Endometrium (tissue), 2 donors: ENCODE results near the gene VASP.

ENCODE experiments used
- FAIRE-seq: peaks from 2 replicates; lab custom pipeline; 2012; peaks lifted over from hg19 to GRCh38; lab: Jason Lieb, UNC
- donor health status: control.
- donor health status: control.

The VASP gene

DNA sequence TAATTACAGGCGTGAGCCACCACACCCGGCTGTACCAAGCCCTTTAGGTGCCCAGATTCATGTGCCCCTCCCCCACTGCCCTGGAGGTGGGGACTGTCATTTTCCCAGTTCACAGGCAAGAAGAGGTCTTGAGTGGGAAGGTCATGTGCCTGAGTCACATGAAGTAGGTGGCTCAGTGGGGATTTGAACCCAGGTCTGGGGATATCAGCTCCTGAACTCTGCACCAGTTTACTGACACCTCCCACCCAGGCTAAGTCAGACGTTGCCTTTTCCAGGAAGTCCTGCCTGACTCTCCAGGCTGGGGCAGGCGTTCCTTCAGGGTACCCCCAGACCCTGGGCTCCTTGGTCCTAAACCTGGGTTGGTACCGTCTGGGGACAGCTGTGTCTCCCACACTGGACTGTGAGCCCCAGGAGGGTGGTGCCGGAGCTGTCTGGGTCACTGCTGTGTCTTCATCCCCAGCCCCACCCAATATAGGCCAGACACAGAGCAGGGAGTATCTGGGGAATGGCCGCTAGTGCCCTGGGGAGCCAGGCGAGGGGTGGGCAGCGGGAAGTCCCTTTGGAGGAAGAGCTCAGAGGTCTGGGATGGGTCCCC is 8.6 kb downstream of the VASP start:
- no peak for FAIRE-seq

DNA sequence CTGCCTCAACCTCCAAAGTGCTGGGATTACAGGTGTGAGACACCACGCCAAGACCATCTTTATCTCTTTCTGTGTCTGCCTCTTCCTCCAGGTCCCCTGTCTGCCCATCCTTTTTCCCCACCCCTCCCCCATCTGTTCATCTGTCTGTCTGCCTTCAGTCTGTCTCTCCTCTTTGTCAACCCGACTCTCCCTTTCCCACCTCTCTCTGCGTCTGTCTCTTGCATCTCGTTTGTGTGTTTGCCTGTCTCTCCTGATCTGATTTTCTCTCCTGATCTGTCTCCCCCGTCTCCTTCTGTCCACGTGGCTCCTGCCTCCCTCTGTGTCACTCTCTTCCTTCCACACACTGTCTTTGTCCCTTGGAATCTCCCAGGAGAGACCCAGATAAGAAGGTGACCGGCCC is 10.0 kb downstream of the VASP start:
- FAIRE-seq = no peak

DNA sequence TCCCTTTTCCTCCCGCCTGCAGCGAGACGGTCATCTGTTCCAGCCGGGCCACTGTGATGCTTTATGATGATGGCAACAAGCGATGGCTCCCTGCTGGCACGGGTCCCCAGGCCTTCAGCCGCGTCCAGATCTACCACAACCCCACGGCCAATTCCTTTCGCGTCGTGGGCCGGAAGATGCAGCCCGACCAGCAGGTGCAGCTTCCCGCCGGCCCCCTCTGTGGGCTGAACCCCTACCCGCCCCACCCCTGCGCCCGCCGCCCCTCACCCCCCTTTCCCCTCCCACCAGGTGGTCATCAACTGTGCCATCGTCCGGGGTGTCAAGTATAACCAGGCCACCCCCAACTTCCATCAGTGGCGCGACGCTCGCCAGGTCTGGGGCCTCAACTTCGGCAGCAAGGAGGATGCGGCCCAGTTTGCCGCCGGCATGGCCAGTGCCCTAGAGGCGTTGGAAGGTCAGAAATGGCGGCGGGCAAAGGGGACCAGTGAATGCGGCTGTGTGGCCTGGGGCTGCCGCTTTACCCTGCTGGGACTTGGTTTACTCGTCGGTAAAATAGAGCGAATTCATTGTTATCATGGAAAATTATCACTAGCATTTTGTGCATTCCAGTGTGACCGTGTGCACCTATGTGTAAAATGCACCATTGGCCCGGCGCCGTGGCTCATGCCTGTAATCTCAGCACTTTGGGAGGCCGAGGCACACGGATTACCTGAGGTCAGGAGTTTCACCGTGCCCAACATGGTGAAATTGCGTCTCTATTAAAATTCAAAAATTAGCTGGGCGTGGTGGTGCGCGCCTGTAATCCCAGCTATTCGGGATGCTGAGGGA is 10.6 kb downstream of the VASP start:
- no peak for FAIRE-seq

DNA sequence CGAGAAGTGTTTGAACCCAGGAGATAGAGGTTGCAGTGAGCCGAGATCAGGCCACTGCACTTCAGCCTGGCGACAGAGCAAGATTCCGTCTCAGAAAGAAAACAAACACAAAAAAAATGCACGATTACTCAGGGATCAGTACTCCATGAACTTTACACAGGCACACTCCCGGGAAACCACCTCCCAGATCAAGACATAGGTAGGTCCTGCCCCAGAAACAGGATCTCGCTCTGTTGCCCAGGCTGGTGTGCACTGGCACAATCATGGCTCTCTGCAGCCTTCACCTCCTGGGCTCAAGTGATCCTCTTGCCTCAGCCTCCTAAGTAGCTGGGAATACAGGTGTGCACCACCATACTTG is 11.2 kb downstream of the VASP start:
- no peak for FAIRE-seq

DNA sequence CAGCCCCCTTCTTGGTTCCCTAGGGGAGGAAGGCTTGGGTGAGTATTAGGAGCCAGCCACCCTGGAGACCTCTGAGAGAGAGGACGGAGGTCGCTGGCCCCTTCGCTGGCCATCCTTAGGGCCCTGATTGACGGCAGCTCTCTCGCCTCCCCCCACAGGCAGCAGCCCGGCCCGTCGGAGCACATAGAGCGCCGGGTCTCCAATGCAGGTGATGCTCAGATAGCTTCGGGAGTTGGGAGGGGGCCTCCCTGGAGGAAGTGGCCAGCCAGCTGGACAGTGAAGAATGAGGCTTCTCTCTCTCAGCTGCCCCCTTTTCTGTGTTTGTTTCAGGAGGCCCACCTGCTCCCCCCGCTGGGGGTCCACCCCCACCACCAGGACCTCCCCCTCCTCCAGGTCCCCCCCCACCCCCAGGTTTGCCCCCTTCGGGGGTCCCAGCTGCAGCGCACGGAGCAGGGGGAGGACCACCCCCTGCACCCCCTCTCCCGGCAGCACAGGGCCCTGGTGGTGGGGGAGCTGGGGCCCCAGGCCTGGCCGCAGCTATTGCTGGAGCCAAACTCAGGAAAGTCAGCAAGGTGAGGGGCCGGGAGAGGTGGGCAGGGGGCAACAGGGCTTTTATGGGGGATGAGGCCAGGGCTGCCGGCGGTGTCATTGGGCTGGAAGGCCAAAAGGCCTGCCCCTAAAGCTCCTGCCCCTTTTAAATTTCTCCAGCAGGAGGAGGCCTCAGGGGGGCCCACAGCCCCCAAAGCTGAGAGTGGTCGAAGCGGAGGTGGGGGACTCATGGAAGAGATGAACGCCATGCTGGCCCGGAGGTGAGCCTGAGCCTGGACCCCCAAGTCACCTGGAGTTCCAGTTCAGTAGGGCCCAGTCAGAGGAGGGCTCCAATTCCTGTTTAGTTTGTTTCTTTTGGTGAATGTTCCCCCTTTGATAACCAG is 15.0 kb downstream of the VASP start:
- FAIRE-seq = no peak

DNA sequence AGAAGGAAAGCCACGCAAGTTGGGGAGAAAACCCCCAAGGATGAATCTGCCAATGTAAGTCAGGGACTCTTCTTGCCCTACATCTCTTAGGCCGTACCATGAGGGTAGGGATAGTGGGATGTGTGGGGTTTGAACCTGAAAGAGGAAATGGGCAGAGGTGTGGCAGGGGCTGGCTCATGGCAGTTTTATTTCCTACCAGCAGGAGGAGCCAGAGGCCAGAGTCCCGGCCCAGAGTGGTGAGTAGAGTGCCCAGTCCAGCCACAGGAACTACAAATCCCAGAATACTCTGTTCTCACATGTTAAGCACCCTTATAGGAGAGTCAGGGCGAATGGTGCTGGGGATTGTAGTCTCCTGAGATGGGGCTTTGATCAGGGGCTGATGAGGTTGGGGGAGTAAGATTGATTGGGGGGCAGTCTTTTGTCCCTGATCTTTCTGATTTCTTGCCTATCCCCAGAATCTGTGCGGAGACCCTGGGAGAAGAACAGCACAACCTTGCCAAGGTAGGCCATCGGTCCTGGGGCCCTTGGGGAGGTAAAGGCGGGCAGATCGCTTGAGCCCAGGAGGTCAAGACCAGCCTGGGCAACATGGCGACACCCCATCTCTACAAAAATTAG is 16.5 kb downstream of the VASP start:
- FAIRE-seq = peak; percentile 68

DNA sequence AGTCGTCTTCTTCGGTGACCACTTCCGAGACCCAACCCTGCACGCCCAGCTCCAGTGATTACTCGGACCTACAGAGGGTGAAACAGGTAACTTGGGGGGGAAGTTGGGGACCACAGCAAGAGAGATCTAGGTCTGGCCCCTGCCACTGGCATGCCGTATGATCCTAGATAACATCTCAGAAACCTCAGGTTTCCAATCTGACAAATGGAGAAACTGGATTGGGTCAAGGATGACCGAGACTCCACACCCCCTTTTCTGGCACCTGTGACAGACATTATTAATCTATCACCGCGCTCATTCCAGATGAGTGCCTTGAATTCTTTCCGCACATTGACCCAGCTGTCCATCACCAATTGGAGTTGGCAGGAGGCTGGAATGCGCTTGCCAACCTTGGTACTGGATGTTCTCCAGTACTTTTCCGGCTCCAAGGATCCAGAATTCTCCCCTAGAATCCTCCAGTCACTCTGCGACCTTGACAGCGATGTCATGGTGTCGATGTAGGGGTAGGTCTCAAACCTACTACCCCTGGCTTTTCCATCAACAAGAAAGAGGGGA is 17.4 kb downstream of the VASP start:
- no peak for FAIRE-seq

DNA sequence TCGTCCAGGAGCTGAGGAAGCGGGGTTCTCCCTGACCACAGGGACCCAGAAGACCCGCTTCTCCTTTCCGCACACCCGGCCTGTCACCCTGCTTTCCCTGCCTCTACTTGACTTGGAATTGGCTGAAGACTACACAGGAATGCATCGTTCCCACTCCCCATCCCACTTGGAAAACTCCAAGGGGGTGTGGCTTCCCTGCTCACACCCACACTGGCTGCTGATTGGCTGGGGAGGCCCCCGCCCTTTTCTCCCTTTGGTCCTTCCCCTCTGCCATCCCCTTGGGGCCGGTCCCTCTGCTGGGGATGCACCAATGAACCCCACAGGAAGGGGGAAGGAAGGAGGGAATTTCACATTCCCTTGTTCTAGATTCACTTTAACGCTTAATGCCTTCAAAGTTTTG is 18.9 kb downstream of the VASP start:
- FAIRE-seq = no peak

DNA sequence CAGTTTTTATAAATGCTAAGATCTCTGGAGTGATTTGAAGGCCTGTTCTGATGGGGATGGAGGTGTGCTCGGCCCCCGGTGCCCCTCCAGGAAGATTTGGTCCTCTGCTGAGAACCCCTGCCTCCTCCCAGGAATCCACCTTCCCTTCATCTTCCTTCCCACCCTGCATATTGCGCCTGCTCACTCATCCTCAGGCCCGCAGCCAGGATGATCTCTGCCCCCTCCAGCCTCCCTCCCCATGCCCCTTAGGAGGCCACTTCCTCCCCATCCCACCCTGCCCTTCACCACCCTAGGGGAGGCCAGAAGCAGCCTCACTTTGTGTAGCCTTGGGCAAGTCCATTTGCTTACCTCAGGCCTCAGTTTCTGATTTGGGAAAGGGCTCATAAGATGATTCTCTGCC is 19.7 kb downstream of the VASP start:
- no peak for FAIRE-seq

DNA sequence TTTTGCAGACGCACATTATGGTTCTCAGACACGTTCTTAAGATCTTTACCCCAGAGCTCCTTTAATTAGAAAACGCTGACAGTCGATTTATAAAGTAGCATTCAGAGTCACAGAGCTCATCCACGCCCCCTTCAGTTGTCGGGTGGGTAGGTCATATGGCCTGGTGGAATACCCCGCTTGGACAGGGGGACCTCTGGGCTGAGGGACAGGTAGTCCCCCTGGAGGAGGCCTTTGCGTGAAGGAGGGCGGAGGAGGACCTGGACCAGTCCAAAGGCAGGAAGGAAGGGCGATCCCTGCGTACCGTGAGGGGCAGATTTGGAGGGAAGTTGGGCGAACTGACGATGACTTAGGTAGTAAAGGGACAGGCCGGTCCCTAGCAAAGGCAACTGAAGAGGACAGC is 20.5 kb downstream of the VASP start:
- FAIRE-seq = no peak

DNA sequence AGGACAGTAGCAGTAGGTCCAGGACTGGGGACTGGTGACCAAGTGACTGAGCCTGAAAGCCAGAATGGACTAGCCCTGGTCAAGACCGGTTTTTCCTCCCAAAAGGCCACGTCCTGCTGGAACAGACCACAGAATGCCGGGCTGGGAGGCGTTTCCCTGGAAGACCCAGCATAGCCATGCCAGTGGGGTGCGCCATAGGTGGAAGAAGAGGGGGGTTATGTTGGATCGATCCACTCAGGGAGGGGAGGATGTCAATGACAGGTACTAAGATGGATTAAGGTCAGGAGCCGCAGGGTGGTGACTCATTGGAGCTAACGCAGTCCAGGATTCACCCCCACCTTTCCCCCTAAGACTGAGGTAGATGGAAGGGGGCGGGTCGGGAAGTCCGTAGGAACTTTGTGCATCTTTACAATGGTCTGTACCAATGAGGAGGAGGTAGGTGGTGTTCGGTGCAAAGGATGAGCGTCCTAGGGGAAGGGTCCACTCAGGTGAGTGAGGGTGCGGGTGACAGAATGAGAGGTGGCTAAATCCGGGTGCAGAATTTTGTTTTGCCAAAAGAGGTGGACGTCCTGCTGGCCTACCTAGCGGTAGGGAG is 21.0 kb downstream of the VASP start:
- no peak for FAIRE-seq

DNA sequence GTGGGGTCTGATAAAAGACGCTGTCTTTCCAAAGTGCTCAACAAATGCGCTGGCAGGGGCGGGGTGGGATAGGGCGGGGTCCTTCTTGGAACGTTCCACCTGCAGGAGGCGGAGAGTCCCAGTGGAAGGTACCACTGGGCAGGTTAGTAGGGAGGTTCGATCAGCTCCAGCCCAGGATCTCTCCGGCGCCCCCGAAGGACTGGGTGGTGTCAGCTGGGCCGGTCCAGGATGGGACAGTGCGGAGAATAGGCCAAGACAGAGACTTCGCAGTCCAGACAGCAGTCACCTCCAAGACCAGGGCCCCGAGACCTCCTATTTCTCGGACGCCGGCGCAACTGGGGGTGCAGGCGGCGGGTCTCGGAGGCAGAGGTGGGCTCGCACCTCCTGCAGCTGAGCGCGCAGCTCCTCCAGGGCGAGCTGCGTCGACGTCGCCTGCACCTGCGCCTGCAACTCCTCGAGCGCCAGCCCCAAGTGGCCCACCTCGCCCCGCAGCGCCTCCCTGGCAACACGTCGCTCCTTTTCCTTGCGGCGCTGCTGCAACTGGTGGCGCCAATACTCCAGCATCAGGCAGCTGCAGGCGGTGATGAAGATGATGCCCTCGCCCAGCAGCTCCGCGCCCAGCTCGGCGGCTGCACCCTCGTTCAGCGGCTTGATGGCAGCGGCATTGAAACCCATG is 21.6 kb downstream of the VASP start:
- FAIRE-seq = no peak

DNA sequence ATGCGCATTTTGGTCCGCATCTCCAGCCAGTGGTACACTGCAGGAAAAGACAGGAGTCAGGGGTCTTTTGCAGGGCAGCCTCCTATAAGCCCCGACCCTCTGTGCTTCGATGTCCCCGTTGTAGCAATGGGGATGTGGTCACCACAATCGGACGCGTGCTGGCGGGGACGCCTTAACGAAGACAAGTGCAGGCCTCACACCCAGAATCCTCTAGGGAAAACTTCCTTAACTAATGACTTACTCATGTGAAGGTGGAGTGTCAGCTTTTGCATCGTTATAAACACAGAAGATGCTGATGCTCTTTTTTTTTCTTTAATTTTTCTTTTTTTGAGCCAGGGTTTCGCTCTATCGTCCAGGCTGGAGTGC is 22.1 kb downstream of the VASP start:
- no peak for FAIRE-seq

DNA sequence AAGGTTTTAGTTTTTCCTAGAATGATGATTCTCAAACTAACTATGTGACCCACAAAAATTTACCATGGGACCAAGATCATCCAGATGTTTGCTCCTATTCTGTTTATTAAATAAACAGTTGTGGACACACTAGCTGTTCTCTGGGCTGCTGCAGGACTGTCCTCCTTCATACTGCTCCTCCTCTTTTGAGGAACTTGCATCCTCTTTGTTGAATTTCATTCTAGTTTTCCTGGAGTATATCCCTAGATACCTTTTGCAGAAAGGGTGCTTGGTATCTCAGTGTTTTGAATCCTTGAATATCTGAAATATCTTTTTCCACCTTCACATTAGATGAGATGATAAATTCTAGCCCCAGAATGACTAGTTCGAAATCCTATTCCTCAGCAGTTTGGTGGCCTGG is 24.1 kb downstream of the VASP start:
- no peak for FAIRE-seq

DNA sequence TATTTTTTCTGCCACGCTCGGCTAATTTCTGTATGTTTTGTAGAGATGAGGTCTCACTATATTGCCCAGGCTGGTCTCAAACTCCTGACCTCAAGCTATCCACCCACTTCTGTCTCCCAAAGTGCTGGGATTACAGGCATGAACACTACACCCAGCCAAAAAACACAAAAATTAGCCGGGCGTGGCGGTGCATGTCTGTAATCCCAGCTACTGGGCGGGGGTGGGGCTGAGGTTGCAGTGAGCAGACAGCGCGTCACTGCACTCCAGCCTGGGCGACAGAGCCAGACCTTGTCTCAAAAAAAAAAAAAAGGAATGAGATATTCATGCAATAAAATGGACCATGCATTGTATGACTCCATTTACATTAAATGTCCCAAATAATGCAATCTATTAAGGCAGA is 32.2 kb downstream of the VASP start:
- no peak for FAIRE-seq

DNA sequence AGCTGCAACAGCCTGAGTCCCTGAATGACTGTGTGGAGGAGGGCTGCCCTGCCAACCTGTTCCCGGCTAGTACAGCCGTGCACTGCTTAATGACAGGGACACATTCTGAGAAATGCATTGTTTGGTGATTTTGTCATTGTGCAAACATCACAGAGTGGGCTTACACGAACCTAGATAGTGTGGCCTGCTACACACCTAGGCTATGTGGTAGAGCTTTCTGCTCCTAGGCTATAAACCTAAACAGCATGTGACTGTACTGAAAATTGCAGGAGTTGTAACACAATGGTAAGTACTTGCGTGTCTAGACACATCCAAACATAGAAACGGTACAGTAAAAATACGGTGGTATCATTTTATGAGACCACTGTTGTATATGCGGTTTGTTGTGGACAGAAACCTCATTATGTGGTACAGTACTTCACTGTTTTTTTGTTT is 35.0 kb downstream of the VASP start:
- no peak for FAIRE-seq

DNA sequence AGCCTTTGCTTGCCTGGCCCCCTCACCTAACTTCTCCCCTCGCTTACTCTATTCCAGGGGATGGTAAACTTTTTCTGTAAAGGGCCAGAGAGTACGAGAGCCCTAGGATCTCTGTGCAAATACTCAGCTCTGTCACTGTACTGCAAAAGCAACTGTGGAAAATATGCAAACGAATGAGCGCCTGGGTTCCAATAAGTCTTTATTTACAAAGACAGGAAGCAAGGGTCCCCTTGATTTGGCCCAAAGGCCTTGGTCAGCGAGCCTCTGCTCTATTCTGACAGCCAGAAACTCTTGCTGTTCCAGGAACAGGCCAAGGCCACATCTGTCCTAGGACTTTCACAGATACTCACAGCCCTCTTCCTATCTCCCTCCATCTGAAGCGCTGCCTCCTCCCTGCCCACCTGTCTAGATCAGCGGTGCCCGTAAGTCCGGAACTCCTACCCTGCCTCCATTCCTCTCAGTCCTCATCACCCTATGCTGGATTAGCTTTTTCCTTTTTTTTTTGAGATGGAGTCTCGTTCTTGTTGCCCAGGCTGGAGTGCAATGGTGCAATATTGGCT is 40.0 kb downstream of the VASP start:
- FAIRE-seq = no peak

DNA sequence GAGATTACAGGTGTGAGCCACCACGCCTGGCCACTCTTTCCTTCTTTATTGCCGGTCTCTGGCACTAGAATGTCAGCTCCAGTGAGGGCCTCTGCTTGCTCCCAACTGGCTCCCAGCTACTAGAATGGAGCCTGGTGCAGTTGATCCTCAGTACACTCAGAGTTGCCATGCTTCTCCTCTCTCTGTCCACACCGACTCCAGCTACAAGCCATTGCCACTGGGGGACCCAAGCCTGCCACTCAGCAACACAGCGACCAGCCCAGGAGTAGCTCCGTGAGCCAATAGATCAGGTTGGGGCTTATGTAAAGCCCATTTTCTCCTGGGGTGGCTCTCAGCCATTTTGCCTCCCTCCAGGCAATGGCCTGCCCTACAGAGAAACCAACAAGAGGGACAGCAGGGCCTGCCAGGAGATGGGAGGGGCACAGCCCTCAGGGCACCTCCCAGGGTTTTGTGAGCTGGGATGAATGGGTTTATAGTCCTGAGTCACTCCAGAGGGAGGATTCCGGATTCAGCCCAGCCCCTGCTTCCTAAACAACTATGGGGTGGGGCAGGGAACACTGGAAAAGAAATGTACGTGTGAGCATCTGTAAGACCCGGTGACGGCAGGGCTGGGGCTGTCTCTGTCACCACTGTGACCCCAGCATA is 40.8 kb downstream of the VASP start:
- FAIRE-seq = no peak

DNA sequence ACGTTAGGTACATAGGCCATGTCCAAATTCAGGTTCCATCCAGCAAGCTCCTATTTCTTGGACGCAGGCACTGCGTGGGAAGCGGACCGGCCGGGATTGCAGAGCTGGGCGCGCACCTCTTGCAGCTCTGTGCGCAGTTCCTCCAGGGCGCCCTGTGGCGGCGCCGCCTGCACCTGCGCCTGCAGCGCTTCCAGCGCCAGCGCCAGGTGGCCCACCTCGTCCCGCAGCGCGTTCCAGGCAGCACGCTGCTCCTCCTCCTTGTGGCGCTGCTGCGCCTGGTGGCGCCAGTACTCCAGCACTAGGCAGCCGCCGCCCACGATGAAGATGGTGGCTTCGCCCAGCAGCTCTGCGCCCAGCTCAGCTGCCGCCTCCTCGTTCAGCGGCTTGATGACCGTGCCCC is 46.2 kb downstream of the VASP start:
- no peak for FAIRE-seq

DNA sequence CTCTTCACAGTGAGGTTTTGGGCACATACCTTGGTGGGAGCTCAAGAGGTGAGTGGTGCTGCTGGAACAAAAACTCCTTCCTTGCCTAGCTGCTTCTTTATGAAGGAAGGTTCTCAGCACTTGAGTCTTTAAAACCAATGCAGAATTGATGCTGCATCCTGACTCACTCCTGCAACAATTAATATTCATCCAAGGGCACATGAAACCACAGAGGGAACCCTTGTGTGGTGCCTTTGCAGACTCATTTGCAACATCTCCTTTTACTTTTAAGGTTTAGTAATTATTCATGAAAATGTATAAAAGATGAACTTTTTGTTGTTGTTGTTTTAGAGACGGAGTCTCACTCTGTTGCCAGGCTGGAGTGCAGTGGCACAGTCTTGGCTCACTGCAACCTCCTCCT is 47.2 kb downstream of the VASP start:
- FAIRE-seq = no peak

DNA sequence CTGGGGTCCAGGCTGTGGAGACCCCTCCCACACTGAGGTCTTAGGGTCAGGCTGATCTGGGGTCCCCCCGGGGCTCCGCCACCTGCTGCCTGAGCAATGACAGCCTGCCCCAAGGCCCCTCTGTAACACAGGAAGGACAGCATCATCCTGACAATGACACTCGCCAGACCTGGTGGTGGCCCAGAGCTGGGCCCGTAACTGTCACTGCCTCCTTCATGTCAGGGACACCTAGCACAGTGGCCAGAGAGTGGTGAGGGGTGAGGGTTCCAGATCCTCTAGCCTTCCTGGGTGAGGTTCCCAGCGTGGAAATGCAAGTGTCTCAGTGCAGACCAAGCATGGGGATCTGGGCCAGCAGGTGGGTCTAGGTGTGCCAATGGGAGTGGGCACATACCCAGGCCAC is 49.6 kb downstream of the VASP start:
- FAIRE-seq = no peak
